Keratinocyte (primary cell): ENCODE data around the gene MLLT10.

ENCODE experiments used
- CTCF ChIP-seq, 3 experiments: IDR thresholded peaks in 1 of 3; conservative IDR thresholded peaks in 1 of 3; optimal IDR thresholded peaks in 1 of 3; 2 replicates in 2 of 3; 3 replicates in 1 of 3; pipeline versions ENCODE3 to v1.5.1; 2011; ENCODE audit warnings: low read length in 3 of 3, mild to moderate bottlenecking in 3 of 3, moderate library complexity in 2 of 3, control low read depth in 1 of 3, inconsistent platforms in 1 of 3; ENCODE audit not compliant: insufficient read depth in 2 of 3; ENCODE audit errors: extremely low read depth in 1 of 3
- EZH2 ChIP-seq: IDR thresholded peaks from one replicate; pipeline ENCODE4 v1.6.1; 2012; ENCODE audit warnings: inconsistent platforms, mild to moderate bottlenecking, low read length, moderate library complexity

DNA sequence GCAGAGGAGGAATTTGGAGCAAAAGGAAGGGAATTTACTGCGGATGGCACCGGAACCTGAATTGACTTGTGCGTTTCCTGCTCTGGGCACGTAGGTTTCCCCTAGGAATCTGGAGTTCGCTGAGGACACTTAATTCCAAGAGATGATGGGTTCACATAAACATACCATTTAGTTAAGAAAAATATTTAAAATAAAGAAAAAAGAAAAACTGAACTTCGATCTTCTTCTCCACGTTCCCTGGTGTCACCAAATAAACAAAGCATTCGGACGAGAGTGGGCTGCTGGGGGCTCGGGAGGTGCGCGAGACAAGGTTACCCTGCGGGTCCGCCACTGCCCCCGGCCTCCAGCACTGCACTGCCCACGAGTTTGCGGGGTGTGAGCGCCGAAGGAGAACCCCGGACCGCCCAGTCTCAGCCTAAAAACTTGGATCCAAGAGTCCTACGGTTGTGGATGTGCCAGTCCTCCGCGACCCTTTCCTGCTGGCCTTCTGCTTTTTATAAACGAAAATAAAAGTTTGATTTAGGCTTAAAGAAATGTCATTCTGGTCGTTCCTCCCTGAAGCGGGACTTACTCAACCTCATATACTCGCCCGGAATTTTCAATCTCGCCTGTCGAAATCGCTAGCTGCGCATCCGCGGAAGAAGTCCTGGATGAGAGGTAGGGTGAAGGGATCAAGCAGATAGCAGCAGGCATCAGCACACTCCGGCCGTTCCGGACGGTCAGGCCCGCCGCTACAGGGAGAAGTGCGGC lies 38.9 kb upstream of the MLLT10 start:
- TF ChIP-seq CTCF (optimal IDR thresholded peaks at IDR 0.05 in 1 of 3, IDR thresholded peaks at IDR 0.05 in 1 of 3, conservative IDR thresholded peaks at IDR 0.05 in 1 of 3; ENCODE audit: extremely low read depth in 1 of 3, insufficient read depth in 2 of 3, low read length in 3 of 3) (no peak), EZH2 (no peak)
